Right atrium auricular region (tissue), 2 donors: ENCODE data around the gene ZNF382. TPM values are rescaled to one million over a fixed set of nuclear protein-coding genes. Genes with fewer than 3 reads are reported as not detected.

Source experiments
- DNase-seq: peaks from one replicate; pipeline ENCODE4 v3.0.0-alpha.2; 2019; ENCODE audit warnings: low spot score
- H3K27ac ChIP-seq, 2 donors: fragments of 200-600 bp; sonication (generic); 1 replicate in 1 of 2; 2 replicates in 1 of 2; pipeline ENCODE4 v1.5.1; 2016 to 2019
- H3K27me3 ChIP-seq, 2 donors: fragments of 200-600 bp; sonication (generic); one replicate each; pipeline versions ENCODE4 v1.5.1 to v1.6.0; 2017 to 2019
- H3K36me3 ChIP-seq: fragments of 200-600 bp; sonication (generic); one replicate; pipeline ENCODE4 v1.5.1; 2016
- H3K4me1 ChIP-seq, 2 donors: fragments of 200-600 bp; sonication (generic); one replicate each; pipeline versions ENCODE4 v1.5.1 to v1.6.0; 2017 to 2019
- H3K4me3 ChIP-seq, 2 donors: fragments of 200-600 bp; sonication (generic); 1 replicate in 1 of 2; 2 replicates in 1 of 2; pipeline ENCODE4 v1.5.1; 2017 to 2019; ENCODE audit warnings: mild to moderate bottlenecking in 1 of 2, moderate library complexity in 1 of 2
- H3K9me3 ChIP-seq, 2 donors: fragments of 200-600 bp; sonication (generic); one replicate each; pipeline ENCODE4 v1.5.1; 2019
- CTCF ChIP-seq, 2 donors: fragments of 200-600 bp; sonication (generic); IDR thresholded peaks; one replicate each; pipeline ENCODE4 v1.5.1; 2019; ENCODE audit warnings: antibody characterized with exemption in 2 of 2
- total RNA-seq, 2 donors: library from RNA; depleted of rRNA; stranded (reverse); fragments of >200 nt; gene quantifications; one replicate each; pipeline ENCODE4 v1.1.0, GENCODE V29; 2016

The ZNF382 gene
- total RNA-seq, 2 donors from 2014 or later, result 9.8 to 11.9 TPM

GRCh38 chr19:36627057-36627456 lies 21.9 kb downstream of the ZNF382 start:
- DNase-seq, result no peak
- TF ChIP-seq CTCF (IDR thresholded peaks at IDR 0.05), result no peak
- no peak overlapping the region for H3K4me3 ChIP-seq
- peaks cover 58% of the 10 kb centered on the region for H3K36me3 ChIP-seq
- no peaks in the 10 kb centered on the region for H3K4me1 ChIP-seq
- peaks cover 36 to 100% of the 10 kb centered on the region in 2 donors for H3K9me3 ChIP-seq
- H3K27ac ChIP-seq, result no peak overlapping the region
- no peaks in the 10 kb centered on the region for H3K27me3 ChIP-seq

GRCh38 chr19:36635342-36635741 lies 30.2 kb downstream of the ZNF382 start:
- H3K4me1 ChIP-seq, result no peaks in the 10 kb centered on the region
- no peaks in the 10 kb centered on the region for H3K27me3 ChIP-seq
- TF ChIP-seq CTCF (IDR thresholded peaks at IDR 0.05), result no peak
- no peak overlapping the region for H3K27ac ChIP-seq
- H3K9me3 ChIP-seq, result peaks cover 66 to 100% of the 10 kb centered on the region in 2 donors
- no peak overlapping the region for H3K4me3 ChIP-seq
- peaks cover 28% of the 10 kb centered on the region for H3K36me3 ChIP-seq
- DNase-seq, result no peak

DNA sequence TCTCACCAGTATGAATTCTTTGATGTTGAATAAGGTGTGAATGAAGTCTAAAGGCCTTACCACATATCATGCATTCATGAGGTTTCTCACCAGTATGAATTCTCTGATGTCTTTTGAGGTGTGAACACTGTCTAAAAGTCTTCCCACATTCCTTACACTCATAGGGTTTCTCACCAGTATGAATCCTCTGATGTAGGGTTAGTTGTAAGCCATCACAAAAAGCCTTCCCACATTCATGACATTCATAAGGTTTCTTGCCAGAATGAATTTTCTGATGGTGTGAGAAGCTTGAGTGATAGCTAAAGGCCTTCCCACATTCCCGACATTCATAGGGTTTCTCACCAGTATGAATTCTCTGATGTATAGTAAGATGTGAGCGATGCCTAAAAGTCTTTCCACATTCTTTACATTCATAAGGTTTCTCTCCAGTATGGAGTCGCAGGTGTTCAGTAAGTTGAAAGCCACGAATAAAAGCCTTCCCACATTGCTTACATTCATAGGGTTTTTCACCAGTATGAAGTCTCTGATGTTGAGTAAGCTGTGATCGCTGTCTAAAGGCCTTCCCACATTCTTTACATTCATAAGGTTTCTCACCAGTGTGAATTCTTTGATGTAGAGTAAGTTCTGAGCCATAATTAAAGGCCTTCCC lies 33.9 kb downstream of the ZNF382 start:
- Histone ChIP-seq H3K4me3 (no peak overlapping the region), H3K27ac (no peak overlapping the region), H3K27me3 (no peaks in the 10 kb centered on the region), H3K4me1 (no peaks in the 10 kb centered on the region), H3K36me3 (peaks cover 47% of the 10 kb centered on the region), H3K9me3 (peaks cover 86 to 100% of the 10 kb centered on the region in 2 donors)
- TF ChIP-seq CTCF (IDR thresholded peaks at IDR 0.05), result no peak
- DNase-seq, result no peak

- DNase-seq, result no peak
- Histone ChIP-seq H3K4me1 (no peaks in the 10 kb centered on the region), H3K36me3 (peaks cover 89% of the 10 kb centered on the region), H3K4me3 (no peak overlapping the region), H3K27ac (no peak overlapping the region), H3K27me3 (no peaks in the 10 kb centered on the region), H3K9me3 (peaks cover 41 to 100% of the 10 kb centered on the region in 2 donors)
- TF ChIP-seq CTCF (IDR thresholded peaks at IDR 0.05), result no peak
These were observed 41.6 kb downstream of the ZNF382 start for GRCh38 chr19:36646746-36647145.

- DNase-seq, result no peak
- Histone ChIP-seq H3K27me3 (no peaks in the 10 kb centered on the region), H3K27ac (no peak overlapping the region), H3K4me3 (no peak overlapping the region), H3K4me1 (no peaks in the 10 kb centered on the region), H3K9me3 (peaks cover 11 to 100% of the 10 kb centered on the region in 2 donors), H3K36me3 (peaks cover 93% of the 10 kb centered on the region)
- no peak for TF ChIP-seq CTCF (IDR thresholded peaks at IDR 0.05)
These were observed 47.8 kb downstream of the ZNF382 start for GRCh38 chr19:36652958-36653357.

DNA sequence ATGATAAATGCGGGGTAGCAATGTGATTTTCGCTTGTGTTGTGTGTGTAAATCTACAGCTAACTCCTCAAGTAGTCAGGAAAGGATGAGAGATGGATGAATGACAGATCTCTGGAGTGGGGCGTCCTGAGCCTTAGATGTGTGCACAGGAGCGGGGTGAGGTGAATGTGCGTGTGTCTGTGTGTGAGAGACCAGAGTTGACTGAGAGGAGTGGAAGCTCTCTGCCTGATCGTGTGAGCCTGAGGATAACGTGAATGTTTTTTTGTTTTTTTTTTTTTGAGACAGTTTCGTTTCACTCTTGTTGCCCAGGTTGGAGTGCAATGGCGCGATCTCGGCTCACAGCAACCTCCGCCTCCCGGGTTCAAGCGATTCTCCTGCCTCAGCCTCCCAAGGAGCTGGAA lies 60.7 kb downstream of the ZNF382 start:
- Histone ChIP-seq H3K36me3 (peaks cover 21% of the 10 kb centered on the region), H3K9me3 (peaks cover 0 to 25% of the 10 kb centered on the region in 2 donors), H3K4me3 (peak overlapping the region; percentile 84), H3K27me3 (no peaks in the 10 kb centered on the region), H3K4me1 (peaks cover 0 to 18% of the 10 kb centered on the region in 2 donors), H3K27ac (no peak overlapping the region)
- DNase-seq, result no peak
- no peak for TF ChIP-seq CTCF (IDR thresholded peaks at IDR 0.05)
